Measurements from ENCODE around the gene DEK.

The DEK gene

GRCh38 chr6:18192026-18192425, 72.3 kb downstream of the DEK start:
- no peak for DNase-seq (ENCODE audit: low spot score)
- in situ Hi-C loops (cut with MboI; ENCODE audit: low sequenced_read_pairs, unreplicated experiment), result no loop called here
- no peak for TF ChIP-seq CTCF (IDR thresholded peaks at IDR 0.05; ENCODE audit: borderline replicate concordance, control extremely low read depth, extremely low read depth, insufficient read depth, missing control alignments)

GRCh38 chr6:18189196-18189595, 75.1 kb downstream of the DEK start:
- in situ Hi-C loops (cut with MboI; ENCODE audit: low sequenced_read_pairs, unreplicated experiment), result no loop called here
- no peak for TF ChIP-seq CTCF (IDR thresholded peaks at IDR 0.05; ENCODE audit: borderline replicate concordance, control extremely low read depth, extremely low read depth, insufficient read depth, missing control alignments)
- DNase-seq (ENCODE audit: low spot score), result no peak

- in situ Hi-C loops (cut with MboI; ENCODE audit: low sequenced_read_pairs, unreplicated experiment), result no loop called here
- no peak for TF ChIP-seq CTCF (IDR thresholded peaks at IDR 0.05; ENCODE audit: borderline replicate concordance, control extremely low read depth, extremely low read depth, insufficient read depth, missing control alignments)
- DNase-seq (ENCODE audit: low spot score), result no peak
These were observed 76.6 kb downstream of the DEK start for GRCh38 chr6:18187701-18188100.

GRCh38 chr6:18186540-18187250, 77.6 kb downstream of the DEK start:
- no peak for DNase-seq (ENCODE audit: low spot score)
- in situ Hi-C loops (cut with MboI; ENCODE audit: low sequenced_read_pairs, unreplicated experiment), result no loop called here

GRCh38 chr6:18186033-18186432, 78.3 kb downstream of the DEK start:
- in situ Hi-C loops (cut with MboI; ENCODE audit: low sequenced_read_pairs, unreplicated experiment), result no loop called here
- DNase-seq (ENCODE audit: low spot score), result no peak
- TF ChIP-seq CTCF (IDR thresholded peaks at IDR 0.05; ENCODE audit: borderline replicate concordance, control extremely low read depth, extremely low read depth, insufficient read depth, missing control alignments), result no peak

More at GRCh38 chr6:18186540-18187250, 77.6 kb downstream of the DEK start:
- TF ChIP-seq CTCF (IDR thresholded peaks at IDR 0.05; ENCODE audit: borderline replicate concordance, control extremely low read depth, extremely low read depth, insufficient read depth, missing control alignments), result no peak

GRCh38 chr6:18185624-18186023, 78.7 kb downstream of the DEK start:
- no peak for DNase-seq (ENCODE audit: low spot score)
- TF ChIP-seq CTCF (IDR thresholded peaks at IDR 0.05; ENCODE audit: borderline replicate concordance, control extremely low read depth, extremely low read depth, insufficient read depth, missing control alignments), result no peak
- in situ Hi-C loops (cut with MboI; ENCODE audit: low sequenced_read_pairs, unreplicated experiment), result no loop called here

Measured in GM13976 (cell line).